Germinal center (tissue), 1 donor: Measurements from ENCODE around the gene ADAMTS12.
"Not testable (repeated sequence)": the region's sequence is repeated elsewhere in the genome, so short reads cannot be mapped to it uniquely, and the experiment has no call there.

Experiments
- DNase-seq: peaks from one replicate; pipeline ENCODE4 v3.0.0; 2012; ENCODE audit warnings: mixed read lengths, low spot score

The ADAMTS12 gene

DNA sequence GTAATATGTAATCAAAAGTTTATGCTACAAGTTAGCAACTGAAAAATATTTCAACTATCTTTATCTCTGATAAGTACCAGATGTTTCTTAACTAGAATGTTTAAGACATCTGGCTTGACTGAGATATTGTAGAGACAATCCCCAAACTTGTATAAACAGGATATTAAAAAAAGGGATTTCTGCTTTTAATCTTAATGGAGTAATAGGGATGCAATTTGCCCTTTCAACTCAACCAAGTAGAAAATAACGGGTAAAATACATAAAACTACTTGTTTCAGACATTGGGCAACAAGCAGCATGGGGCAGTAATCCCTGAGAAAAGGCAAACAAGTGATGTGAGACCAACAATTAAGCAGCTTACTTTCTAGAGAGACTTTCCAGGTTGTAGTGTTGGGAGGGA is 9.4 kb upstream of the ADAMTS12 start:
- no peak for DNase-seq

DNA sequence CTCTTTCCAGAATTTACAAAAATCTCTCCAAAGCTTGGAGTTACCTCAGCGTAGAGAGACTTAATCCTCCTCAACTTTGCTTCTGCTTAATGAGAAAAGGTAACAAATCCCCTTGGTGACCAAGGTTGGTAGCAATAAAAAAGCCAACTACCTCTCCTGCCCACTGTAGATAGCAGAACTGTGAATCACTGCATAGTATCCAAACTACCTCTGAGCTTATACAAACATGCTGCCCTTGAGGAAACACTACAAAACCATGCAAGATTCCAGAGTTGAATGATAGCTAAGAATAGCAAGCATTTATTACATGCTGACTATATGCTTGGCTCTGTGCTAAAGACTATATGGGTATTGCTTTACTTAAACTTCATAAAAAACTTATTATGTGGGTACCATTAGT is 2.8 kb upstream of the ADAMTS12 start:
- no peak for DNase-seq

- DNase-seq: no peak
These were observed 889 bp upstream of the ADAMTS12 start for GRCh38 chr5:33892620-33893137.

DNA sequence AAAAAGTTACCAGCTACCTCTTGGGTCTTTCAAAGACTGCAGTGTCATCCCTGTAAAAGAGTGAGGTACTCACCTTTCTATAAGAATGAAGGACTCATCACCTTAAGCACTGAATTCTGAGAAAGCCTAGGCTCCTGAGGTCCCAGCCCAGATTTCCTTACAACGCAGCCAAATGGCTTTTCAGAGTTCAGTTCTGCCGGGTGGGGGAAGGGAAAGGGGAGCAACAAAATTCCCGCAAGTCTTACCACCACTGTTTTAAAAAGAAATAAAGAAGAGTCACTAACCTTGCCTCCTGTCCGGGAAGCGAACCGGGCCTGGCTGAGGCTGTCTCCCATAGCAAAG is 373 bp downstream of the ADAMTS12 start:
- no peak for DNase-seq

GRCh38 chr5:33890131-33891032 is 1.4 kb downstream of the ADAMTS12 start:
- DNase-seq: no peak

DNA sequence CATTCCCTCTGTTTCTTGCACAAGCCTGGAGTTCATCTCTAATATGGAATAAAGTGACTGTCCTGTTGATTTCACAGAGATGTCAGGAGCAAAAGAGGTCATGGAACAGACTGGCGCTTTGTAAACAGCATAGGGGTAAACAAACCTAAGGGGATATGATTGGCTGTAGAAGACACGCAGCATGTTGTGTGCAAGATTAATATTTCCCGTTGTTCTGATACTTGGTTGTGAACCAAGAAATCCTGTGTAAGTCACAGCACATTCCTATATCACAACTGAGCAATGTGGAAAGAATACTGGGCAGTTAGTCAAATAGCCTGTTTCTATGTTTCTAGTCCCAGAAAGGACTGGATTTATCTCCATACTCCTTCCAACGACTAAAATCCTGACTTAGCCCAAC is 3.2 kb downstream of the ADAMTS12 start:
- DNase-seq: no peak

- no peak for DNase-seq
These were observed 4.5 kb downstream of the ADAMTS12 start for GRCh38 chr5:33887268-33887667.

DNA sequence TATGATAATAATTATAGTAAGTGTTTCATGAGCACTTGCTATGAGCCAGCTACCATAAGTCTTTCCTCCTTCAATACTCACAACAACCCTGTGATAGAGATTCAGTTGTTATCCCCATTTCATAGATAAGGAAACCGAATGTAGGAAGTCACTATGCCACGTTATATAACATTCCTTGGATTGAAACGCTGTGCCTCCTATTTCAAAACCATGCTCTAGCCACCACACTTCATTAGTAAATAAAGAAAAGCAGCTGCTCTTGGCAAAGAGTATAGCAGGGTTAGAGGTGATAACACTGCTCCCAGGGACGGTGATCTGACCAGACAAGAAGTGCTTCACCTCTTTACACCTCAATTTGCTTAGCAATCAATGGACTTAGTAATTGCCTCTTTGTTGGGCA is 5.5 kb downstream of the ADAMTS12 start:
- DNase-seq: no peak

- no peak for DNase-seq
These were observed 6.1 kb downstream of the ADAMTS12 start for GRCh38 chr5:33885679-33886078.

DNA sequence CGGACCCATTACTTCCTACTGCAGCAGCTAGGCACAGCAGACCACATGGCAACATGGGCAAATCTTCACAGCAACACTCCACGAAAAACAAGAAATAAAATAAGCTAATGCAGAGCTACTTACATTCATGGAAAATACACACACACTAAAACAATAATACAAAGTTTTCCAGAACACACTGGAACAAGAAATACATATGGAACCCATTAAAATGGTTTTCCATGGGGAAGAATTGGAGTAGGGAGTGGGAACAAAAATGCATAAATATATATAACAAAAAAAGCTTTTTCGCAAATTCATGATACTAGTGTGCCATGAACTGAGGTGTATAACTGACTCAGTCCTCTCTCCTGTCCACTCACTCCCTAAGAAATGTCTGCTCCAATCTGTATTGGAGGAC is 8.3 kb downstream of the ADAMTS12 start:
- DNase-seq: no peak

DNA sequence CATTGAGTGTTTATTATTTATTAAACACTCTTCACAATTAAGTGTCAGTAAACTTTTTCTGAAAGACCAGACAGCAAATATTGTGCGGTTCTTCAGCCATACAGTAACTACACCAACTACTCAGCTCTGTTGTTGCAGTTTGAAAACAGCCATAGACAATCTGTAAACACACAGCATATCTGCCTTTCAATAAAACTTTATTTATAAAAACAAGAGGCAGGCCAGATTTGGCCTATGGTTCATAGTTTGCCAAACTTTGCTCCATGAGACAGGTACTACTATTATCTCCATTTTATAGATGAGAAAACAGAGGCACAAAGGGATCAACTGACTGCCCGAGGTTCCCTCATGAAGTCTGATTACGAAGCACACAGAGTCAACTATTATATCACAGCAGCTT is 11.5 kb downstream of the ADAMTS12 start:
- no peak for DNase-seq

- no peak for DNase-seq
These were observed 14.3 kb downstream of the ADAMTS12 start for GRCh38 chr5:33877449-33877848.

DNA sequence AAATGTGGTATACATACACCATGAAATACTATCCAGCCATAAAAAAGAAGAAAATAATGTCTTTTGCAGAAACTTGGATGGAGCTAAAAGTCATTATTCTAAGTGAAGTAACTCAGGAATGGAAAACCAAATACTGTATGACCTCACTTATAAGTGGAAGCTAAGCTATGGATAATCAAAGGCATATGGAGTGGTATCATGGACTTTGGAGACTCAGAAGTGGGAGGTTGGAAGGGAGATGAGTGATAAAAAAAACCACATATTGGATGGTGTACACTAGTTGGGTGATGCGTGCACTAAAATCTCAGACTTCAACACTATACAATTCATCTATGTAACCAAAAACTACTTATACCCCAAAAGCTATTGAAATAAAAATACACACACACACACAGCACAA is 24.5 kb downstream of the ADAMTS12 start:
- DNase-seq: no peak

DNA sequence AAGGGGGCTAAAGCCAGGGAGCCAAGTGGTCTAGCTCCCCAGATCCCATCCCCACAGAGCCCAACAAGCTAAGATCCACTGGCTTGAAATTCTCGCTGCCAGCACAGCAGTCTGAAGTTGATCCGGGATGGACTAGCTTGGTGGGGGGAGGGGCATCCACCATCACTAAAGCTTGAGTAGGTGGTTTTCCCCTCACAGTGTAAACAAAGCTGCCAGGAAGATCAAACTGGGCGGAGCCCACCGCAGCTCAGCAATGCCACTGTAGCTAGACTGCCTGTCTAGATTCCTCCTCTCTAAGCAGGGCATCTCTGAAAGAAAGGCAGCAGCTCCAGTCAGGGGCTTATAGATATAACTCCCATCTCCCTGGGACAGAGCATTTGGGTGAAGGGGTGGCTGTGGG is 32.6 kb downstream of the ADAMTS12 start:
- not testable (repeated sequence) for DNase-seq

DNA sequence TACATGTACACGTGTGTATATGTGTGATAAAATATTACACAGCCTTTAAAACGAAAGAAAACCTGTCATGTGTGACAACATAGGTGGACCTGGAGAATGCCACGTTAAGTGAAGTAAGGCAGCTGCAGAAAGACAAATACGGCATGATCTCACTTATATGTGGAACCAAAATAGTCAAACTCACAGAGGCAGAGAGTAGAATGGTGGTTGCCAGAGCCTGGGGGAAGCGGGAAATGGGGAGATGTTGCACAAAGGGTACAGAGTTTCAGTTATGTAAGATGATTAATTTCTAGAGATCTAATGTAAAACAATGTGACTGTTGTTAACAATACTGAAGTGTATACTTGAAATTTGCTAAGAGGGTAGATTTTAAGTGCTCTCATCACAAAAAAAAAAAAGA is 34.8 kb downstream of the ADAMTS12 start:
- no peak for DNase-seq

DNA sequence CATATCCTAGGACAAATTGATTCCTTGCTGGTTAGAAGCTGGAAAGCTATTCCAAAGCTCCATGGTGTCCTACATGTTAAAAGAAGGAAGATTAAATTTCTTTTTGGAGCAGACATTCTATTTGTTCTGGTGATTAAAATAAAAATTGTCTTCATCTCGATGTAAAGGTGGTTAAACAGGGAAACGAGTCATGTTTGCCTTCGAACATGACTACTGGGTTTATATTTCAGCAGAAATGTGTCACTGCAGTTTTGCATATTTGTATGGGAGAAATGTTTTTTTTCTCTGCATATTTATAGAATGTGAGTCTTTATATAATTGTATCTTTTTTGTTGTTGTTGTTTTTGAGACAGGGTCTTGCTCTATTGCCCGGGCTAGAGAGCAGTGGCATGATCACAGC is 36.4 kb downstream of the ADAMTS12 start:
- DNase-seq: no peak

- DNase-seq: no peak
These were observed 37.0 kb downstream of the ADAMTS12 start for GRCh38 chr5:33854733-33855151.

- DNase-seq: no peak
These were observed 39.0 kb downstream of the ADAMTS12 start for GRCh38 chr5:33852837-33853236.

- DNase-seq: no peak
These were observed 39.5 kb downstream of the ADAMTS12 start for GRCh38 chr5:33852319-33852718.

DNA sequence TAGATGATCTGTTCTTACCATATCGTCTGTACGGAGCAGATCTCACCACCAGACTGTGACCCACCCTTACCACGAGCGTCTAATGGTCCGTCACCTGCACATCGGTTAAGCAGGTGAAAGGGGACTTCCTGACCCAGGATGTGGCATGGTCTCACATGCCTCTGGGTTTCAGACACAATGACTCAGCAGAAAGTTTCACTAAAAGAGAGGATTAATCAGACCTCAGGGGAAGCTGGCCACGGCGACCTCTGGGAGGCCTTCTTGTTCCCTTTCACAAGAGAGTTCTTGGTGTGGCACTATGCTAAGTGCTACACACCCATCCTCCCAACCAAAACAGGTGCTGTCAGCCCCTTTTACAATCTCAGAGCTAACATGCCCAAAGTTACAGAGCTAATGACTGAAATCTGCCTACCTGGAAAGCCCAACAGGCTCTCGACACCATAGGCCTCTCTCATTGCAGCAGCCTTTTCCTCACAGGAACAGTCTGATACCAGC is 41.6 kb downstream of the ADAMTS12 start:
- DNase-seq: no peak

GRCh38 chr5:33848554-33848953 is 43.2 kb downstream of the ADAMTS12 start:
- no peak for DNase-seq

- no peak for DNase-seq
These were observed 44.9 kb downstream of the ADAMTS12 start for GRCh38 chr5:33846851-33847250.

DNA sequence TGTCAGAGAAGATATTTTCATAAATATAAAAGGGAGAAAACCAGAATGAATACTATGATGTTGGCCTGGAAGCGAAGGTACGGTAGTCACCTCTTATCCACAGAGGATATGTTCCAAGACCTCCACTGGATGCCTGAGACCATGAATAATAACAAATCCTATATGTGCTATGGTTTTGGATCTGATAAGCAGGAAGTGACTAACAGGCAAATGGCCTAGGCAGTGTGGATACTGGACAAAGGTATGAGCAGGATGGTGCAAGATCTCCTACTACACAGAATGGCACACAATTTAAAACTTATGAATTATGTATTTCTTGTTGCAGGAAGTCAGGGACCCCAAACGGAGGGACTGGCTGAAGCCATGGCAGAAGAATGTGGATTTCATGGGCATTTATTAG is 48.2 kb downstream of the ADAMTS12 start:
- no peak for DNase-seq

- no peak for DNase-seq
These were observed 49.3 kb downstream of the ADAMTS12 start for GRCh38 chr5:33842456-33842855.
